Activated CD4-positive, alpha-beta T cell treated with anti-CD3 and anti-CD28 coated beads for 36 hours (primary cell): ENCODE data around the gene AAGAB. TPM values are rescaled to one million over a fixed set of nuclear protein-coding genes. Genes with fewer than 3 reads are reported as not detected.

Experiments used
- ATAC-seq: fragments of 200-7000 bp; cut with Tn5 transposase; one replicate; pipeline ENCODE4 v1.10.0; 2021; ENCODE audit warnings: mild to moderate bottlenecking, moderate library complexity
- CTCF ChIA-PET: fragments of 350-600 bp; sonication (Branson Sonifier 250); formaldehyde crosslinking; loops from one replicate; lab custom pipeline; 2021; ENCODE audit warnings: antibody characterized with exemption; lab: Charles Lee
- POLR2A ChIA-PET: fragments of 350-600 bp; sonication (Branson Sonifier 250); formaldehyde crosslinking; loops from one replicate; lab custom pipeline; 2021; ENCODE audit warnings: antibody characterized with exemption, inconsistent platforms; lab: Charles Lee
- DNase-seq: peaks from one replicate; pipeline ENCODE4 v3.0.0-alpha.2; 2020
- H3K27ac Mint-ChIP-seq: one replicate; pipeline ENCODE4 v1.8.0; 2021; ENCODE audit warnings: mixed read lengths
- H3K27me3 Mint-ChIP-seq: one replicate; pipeline ENCODE4 v1.8.0; 2021; ENCODE audit warnings: mixed read lengths
- H3K36me3 Mint-ChIP-seq: one replicate; pipeline ENCODE4 v1.8.0; 2021; ENCODE audit warnings: low read depth, mixed read lengths
- H3K4me1 Mint-ChIP-seq: one replicate; pipeline ENCODE4 v1.8.0; 2021; ENCODE audit warnings: mixed read lengths
- H3K4me3 Mint-ChIP-seq: one replicate; pipeline ENCODE4 v1.8.0; 2021; ENCODE audit warnings: mild to moderate bottlenecking, moderate library complexity, mixed read lengths
- H3K9me3 Mint-ChIP-seq: one replicate; pipeline ENCODE4 v1.8.0; 2021; ENCODE audit warnings: low read depth, mixed read lengths
- intact Hi-C, 2 experiments: fragments of 100-400 bp; cut with DNase I in 1 of 2; cut with micrococcal nuclease in 1 of 2; formaldehyde crosslinking; loops; one replicate each; pipeline versions ENCODE4 v1.14.2 to v1.15.1; 2022 to 2024; cut with DNase I, micrococcal nuclease
- total RNA-seq, 2 experiments: library from RNA; stranded (reverse); gene quantifications; one replicate each; pipeline ENCODE4 v1.2.3, GENCODE V29; 2021

Gene AAGAB
- total RNA-seq, 2 experiments from 2014 or later = 43.9 to 48.6 TPM

DNA sequence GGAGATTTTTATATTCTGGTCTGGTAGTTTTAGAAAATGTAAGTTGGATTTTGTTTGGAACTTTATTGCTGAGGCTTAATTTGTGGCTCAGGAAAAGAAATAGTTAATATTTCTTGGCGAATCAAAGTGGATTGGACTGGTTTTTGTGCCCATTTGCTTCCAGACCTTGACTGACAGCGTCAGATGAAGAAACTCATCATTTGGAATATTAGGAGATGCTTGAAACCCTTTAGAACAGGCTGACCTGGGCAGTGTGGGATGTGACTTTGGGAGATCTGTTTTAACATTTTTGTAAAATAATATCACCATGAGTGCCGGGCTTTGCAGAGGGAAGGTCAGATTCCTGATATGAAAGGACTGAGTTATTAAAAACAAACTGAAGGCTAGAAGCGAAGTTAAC is 83.0 kb downstream of the AAGAB start:
- no peak overlapping the region for H3K4me3 Mint-ChIP-seq
- peaks cover 62% of the 10 kb centered on the region for H3K4me1 Mint-ChIP-seq
- ChIA-PET CTCF (interaction anchor here (0.6 kb wide), 1 partner anchor 616 kb away, joined by 3 read pairs; no protein-coding TSS in a partner anchor), POLR2A (no interaction called here)
- DNase-seq (no peak), ATAC-seq (no peak)
- H3K9me3 Mint-ChIP-seq = no peaks in the 10 kb centered on the region
- H3K27me3 Mint-ChIP-seq = no peaks in the 10 kb centered on the region
- intact Hi-C loops = no loop called here
- H3K36me3 Mint-ChIP-seq = peaks cover 44% of the 10 kb centered on the region
- H3K27ac Mint-ChIP-seq = peak overlapping the region; percentile 27

GRCh38 chr15:67170143-67170925 is 84.1 kb downstream of the AAGAB start:
- no peak for ATAC-seq
- H3K27me3 Mint-ChIP-seq = no peaks in the 10 kb centered on the region
- H3K4me1 Mint-ChIP-seq = peaks cover 51% of the 10 kb centered on the region
- H3K27ac Mint-ChIP-seq = peak overlapping the region; percentile 32
- no peaks in the 10 kb centered on the region for H3K9me3 Mint-ChIP-seq
- H3K36me3 Mint-ChIP-seq = peaks cover 42% of the 10 kb centered on the region
- no peak for DNase-seq
- ChIA-PET POLR2A (interaction anchor here (0.6 kb wide), 1 partner anchor 114 kb away, joined by 6 read pairs; no protein-coding TSS in a partner anchor), CTCF (interaction anchor here (0.6 to 0.7 kb wide), 2 partner anchors 18 to 363 kb away, joined by 3 read pairs; no protein-coding TSS in a partner anchor)
- H3K4me3 Mint-ChIP-seq = no peak overlapping the region
- intact Hi-C loops = no loop called here

- ChIA-PET CTCF (no interaction called here), POLR2A (no interaction called here)
- Mint-ChIP-seq H3K27me3 (no peaks in the 10 kb centered on the region), H3K9me3 (no peaks in the 10 kb centered on the region), H3K4me3 (no peak overlapping the region), H3K27ac (no peak overlapping the region), H3K36me3 (peaks cover 34% of the 10 kb centered on the region), H3K4me1 (peaks cover 34% of the 10 kb centered on the region)
- intact Hi-C loops = no loop called here
- DNase-seq (no peak), ATAC-seq (no peak)
Observed at GRCh38 chr15:67168694-67169093, 85.8 kb downstream of the AAGAB start.

GRCh38 chr15:67167091-67167490 is 87.4 kb downstream of the AAGAB start:
- POLR2A ChIA-PET = no interaction called here
- no peak for DNase-seq
- no peak overlapping the region for H3K27ac Mint-ChIP-seq

DNA sequence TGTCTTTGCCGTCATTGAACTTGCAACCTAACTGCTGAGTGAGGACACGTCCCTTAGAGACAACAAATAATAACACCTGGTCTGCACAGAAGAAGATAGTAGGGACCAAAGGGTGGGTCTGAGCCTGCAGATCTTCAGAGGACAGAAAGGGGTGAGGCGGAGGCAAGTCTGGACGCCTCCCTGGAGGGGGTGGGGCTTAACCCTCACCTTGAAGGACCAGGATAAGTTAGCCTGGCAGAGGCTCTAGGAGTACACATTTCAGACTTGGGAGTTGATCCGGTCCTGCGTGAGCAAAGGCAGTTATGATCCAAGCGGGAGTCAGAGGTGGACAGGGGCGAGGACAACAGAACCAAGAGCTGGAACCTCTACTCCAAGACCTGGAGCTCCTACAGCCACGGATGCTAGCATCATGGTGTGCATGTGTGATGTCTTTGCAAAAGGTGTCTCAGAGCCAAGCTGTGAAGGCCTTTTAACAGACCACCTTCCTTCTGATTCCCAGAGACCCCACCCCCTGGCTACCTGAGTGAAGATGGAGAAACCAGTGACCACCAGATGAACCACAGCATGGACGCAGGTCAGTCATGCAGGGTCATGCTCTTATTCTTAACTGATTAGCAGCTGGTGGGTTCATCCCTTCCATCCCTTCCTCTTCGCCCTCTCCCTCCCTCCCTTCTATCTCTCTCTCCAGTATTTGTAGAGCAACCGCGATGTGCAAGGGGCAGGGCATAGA is 88.0 kb downstream of the AAGAB start:
- ChIA-PET CTCF (interaction anchor here (0.6 to 1.1 kb wide), 3 partner anchors 137 to 277 kb away, joined by 3 read pairs; no protein-coding TSS in a partner anchor), POLR2A (no interaction called here)
- Mint-ChIP-seq H3K27ac (peak overlapping the region; percentile 15), H3K27me3 (no peaks in the 10 kb centered on the region), H3K4me1 (peaks cover 12% of the 10 kb centered on the region), H3K36me3 (peaks cover 22% of the 10 kb centered on the region), H3K9me3 (no peaks in the 10 kb centered on the region), H3K4me3 (no peak overlapping the region)
- ATAC-seq = no peak
- intact Hi-C loops = no loop called here
- no peak for DNase-seq

More at GRCh38 chr15:67167091-67167490, 87.4 kb downstream of the AAGAB start:
- intact Hi-C loops = no loop called here
- Mint-ChIP-seq H3K27me3 (no peaks in the 10 kb centered on the region), H3K4me3 (no peak overlapping the region), H3K9me3 (no peaks in the 10 kb centered on the region), H3K4me1 (peaks cover 18% of the 10 kb centered on the region), H3K36me3 (peaks cover 24% of the 10 kb centered on the region)
- no peak for ATAC-seq
- CTCF ChIA-PET = interaction anchor here (0.6 to 1.1 kb wide), 2 partner anchors 137 to 277 kb away, joined by 3 read pairs; no protein-coding TSS in a partner anchor

- no peak overlapping the region for H3K4me3 Mint-ChIP-seq
- intact Hi-C loops = no loop called here
- no peaks in the 10 kb centered on the region for H3K9me3 Mint-ChIP-seq
- H3K27me3 Mint-ChIP-seq = no peaks in the 10 kb centered on the region
- peak overlapping the region; percentile 15 for H3K27ac Mint-ChIP-seq
- ChIA-PET POLR2A (no interaction called here), CTCF (interaction anchor here (0.8 kb wide), 1 partner anchor 217 kb away, joined by 3 read pairs; no protein-coding TSS in a partner anchor)
- ATAC-seq = no peak
- no peak for DNase-seq
- H3K36me3 Mint-ChIP-seq = peaks cover 19% of the 10 kb centered on the region
- peaks cover 7% of the 10 kb centered on the region for H3K4me1 Mint-ChIP-seq
Observed at GRCh38 chr15:67165254-67166253, 88.9 kb downstream of the AAGAB start.

GRCh38 chr15:67164811-67165253 is 89.6 kb downstream of the AAGAB start:
- H3K4me1 Mint-ChIP-seq = peaks cover 5% of the 10 kb centered on the region
- H3K9me3 Mint-ChIP-seq = no peaks in the 10 kb centered on the region
- ATAC-seq (no peak), DNase-seq (no peak)
- no peak overlapping the region for H3K4me3 Mint-ChIP-seq
- ChIA-PET CTCF (no interaction called here), POLR2A (no interaction called here)
- intact Hi-C loops = no loop called here
- H3K36me3 Mint-ChIP-seq = peaks cover 14% of the 10 kb centered on the region
- H3K27ac Mint-ChIP-seq = no peak overlapping the region
- H3K27me3 Mint-ChIP-seq = no peaks in the 10 kb centered on the region

GRCh38 chr15:67164401-67164791 is 90.1 kb downstream of the AAGAB start:
- H3K4me1 Mint-ChIP-seq = peaks cover 2% of the 10 kb centered on the region
- ChIA-PET CTCF (no interaction called here), POLR2A (no interaction called here)

DNA sequence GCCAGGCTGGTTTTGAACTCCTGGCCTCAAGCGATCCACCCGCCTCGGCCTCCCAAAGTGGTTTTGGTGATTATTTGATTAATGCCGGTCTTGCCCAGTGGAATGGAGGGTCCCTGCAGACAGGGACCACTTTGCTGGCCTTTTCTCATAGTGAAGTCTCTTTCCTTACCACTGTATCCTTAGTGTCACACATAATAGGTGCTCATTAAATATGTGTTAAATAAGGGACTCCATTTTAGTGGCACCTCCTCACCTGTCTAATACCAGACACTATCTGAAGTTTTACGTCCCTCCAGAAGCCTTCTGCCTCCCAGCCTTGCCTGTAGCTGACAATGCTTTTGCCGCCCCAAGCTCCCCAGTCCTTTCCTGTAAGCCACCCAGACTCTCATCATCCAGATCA is 91.3 kb downstream of the AAGAB start:
- CTCF ChIA-PET = interaction anchor here (0.7 kb wide), 1 partner anchor 60 kb away, joined by 3 read pairs; no protein-coding TSS in a partner anchor
- Mint-ChIP-seq H3K27ac (no peak overlapping the region), H3K4me3 (no peak overlapping the region), H3K4me1 (peaks cover 2% of the 10 kb centered on the region), H3K27me3 (no peaks in the 10 kb centered on the region), H3K36me3 (peaks cover 13% of the 10 kb centered on the region), H3K9me3 (no peaks in the 10 kb centered on the region)
- ATAC-seq = no peak
- POLR2A ChIA-PET = no interaction called here
- DNase-seq = no peak
- intact Hi-C loops = no loop called here

More at GRCh38 chr15:67164401-67164791, 90.1 kb downstream of the AAGAB start:
- no peaks in the 10 kb centered on the region for H3K27me3 Mint-ChIP-seq
- intact Hi-C loops = no loop called here
- H3K4me3 Mint-ChIP-seq = no peak overlapping the region
- ATAC-seq (no peak), DNase-seq (no peak)
- no peaks in the 10 kb centered on the region for H3K9me3 Mint-ChIP-seq
- peaks cover 13% of the 10 kb centered on the region for H3K36me3 Mint-ChIP-seq
- H3K27ac Mint-ChIP-seq = no peak overlapping the region

DNA sequence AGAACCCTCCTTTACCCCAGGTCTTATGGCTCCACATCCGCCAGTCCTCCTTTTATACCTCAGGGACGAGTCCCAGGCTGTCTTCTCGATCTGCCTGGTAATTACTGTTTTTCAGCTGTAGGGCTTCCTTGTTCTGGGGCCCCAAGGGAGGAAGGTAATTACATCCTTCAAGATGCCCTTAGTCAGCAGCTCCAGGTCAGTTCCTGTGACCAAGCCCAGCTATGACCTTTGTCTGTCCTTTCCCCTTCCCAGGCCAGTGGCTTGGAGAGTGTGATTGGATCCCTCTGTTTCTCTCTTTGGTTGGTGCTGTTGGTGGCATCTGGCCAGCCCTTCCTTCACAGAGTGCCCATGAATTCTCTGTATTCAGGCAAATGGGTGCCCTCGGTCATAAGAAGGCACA is 92.6 kb downstream of the AAGAB start:
- Mint-ChIP-seq H3K9me3 (no peaks in the 10 kb centered on the region), H3K4me3 (no peak overlapping the region), H3K36me3 (peaks cover 7% of the 10 kb centered on the region), H3K27ac (no peak overlapping the region), H3K4me1 (peaks cover 14% of the 10 kb centered on the region), H3K27me3 (no peaks in the 10 kb centered on the region)
- DNase-seq = no peak
- ChIA-PET CTCF (interaction anchor here (1.1 to 1.4 kb wide), 3 partner anchors 10 to 216 kb away, joined by 3 to 6 read pairs (median 5); no protein-coding TSS in a partner anchor), POLR2A (no interaction called here)
- intact Hi-C loops = no loop called here
- no peak for ATAC-seq
